MM.1S (cell line): Measurements from ENCODE around the gene KCNMA1.

Experiments
- EZH2 ChIP-seq: fragments of 300-600 bp; sonication (generic); optimal IDR thresholded peaks from 2 replicates; pipeline ENCODE3; 2017; ENCODE audit warnings: low read depth, mild to moderate bottlenecking, antibody characterized with exemption, low read length, mixed read lengths
- EZH2phosphoT487 ChIP-seq: fragments of 300-600 bp; sonication (generic); IDR thresholded peaks from 2 replicates; pipeline ENCODE4 v1.6.1; 2018; ENCODE audit warnings: antibody characterized with exemption, low read length
- TF ChIP-seq, protein P1 (sequence below): fragments of 300-600 bp; sonication (generic); IDR thresholded peaks from 2 replicates; pipeline ENCODE4 v1.5.1; 2016; ENCODE audit warnings: antibody characterized with exemption, low read length, mixed read lengths

- no peak for TF ChIP-seq EZH2
- TF ChIP-seq, protein P1, sequence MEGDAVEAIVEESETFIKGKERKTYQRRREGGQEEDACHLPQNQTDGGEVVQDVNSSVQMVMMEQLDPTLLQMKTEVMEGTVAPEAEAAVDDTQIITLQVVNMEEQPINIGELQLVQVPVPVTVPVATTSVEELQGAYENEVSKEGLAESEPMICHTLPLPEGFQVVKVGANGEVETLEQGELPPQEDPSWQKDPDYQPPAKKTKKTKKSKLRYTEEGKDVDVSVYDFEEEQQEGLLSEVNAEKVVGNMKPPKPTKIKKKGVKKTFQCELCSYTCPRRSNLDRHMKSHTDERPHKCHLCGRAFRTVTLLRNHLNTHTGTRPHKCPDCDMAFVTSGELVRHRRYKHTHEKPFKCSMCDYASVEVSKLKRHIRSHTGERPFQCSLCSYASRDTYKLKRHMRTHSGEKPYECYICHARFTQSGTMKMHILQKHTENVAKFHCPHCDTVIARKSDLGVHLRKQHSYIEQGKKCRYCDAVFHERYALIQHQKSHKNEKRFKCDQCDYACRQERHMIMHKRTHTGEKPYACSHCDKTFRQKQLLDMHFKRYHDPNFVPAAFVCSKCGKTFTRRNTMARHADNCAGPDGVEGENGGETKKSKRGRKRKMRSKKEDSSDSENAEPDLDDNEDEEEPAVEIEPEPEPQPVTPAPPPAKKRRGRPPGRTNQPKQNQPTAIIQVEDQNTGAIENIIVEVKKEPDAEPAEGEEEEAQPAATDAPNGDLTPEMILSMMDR = no peak
- TF ChIP-seq EZH2phosphoT487 = no peak
These were observed 721.1 kb downstream of the KCNMA1 start for GRCh38 chr10:76916536-76916935.
